K562 (cell line): ENCODE data around the gene MXD3. TPM values are rescaled to one million over a fixed set of nuclear protein-coding genes. Genes with fewer than 3 reads are reported as not detected.

Source experiments
- ATAC-seq: fragments of 200-7000 bp; cut with Tn5 transposase; 3 replicates; pipeline ENCODE4 v1.9.1; 2020; ENCODE audit warnings: moderate library complexity
- BruUV-seq: library from RNA; stranded (reverse); fragments of 400-500 nt; replicated peaks from 2 replicates; lab custom pipeline; 2021; lab: Mats Ljungman, UMichigan
- CTCF ChIA-PET: fragments of 300-600 bp; formaldehyde crosslinking; extraction: SDS; loops from one replicate; lab custom pipeline; 2021; ENCODE audit warnings: low intra/inter-chr PET ratio; lab: Yijun Ruan, JAX
- POLR2A ChIA-PET: fragments of 300-600, 350-650 bp; sonication (Branson Sonifier 250); formaldehyde crosslinking; extraction: SDS; loops from one replicate; lab custom pipeline; 2021; ENCODE audit warnings: antibody characterized with exemption, inconsistent platforms; lab: Yijun Ruan, JAX
- DNase-seq, 4 experiments: peaks; one replicate each; pipeline versions ENCODE4 v3.0.0 to v3.0.0-alpha.2; 2011 to 2018; ENCODE audit warnings: low spot score in 3 of 4, mixed read lengths in 3 of 4; ENCODE audit errors: extremely low read depth in 1 of 4
- FAIRE-seq: peaks from 2 replicates; lab custom pipeline; 2011; peaks lifted over from hg19 to GRCh38; lab: Jason Lieb, UNC
- H2AFZ ChIP-seq: 2 replicates; pipeline ENCODE4 v1.6.0; 2011; ENCODE audit warnings: low read depth, low read length, control low read depth, inconsistent platforms
- H3K27ac ChIP-seq: fragments of 200-600 bp; 3 replicates; pipeline ENCODE4 v1.8.0; 2011; ENCODE audit warnings: low read depth, mild to moderate bottlenecking, control low read depth, inconsistent platforms, low read length, moderate library complexity, mixed read lengths; ENCODE audit errors: extremely low read depth
- H3K27me3 ChIP-seq, 2 experiments: fragments of 300-600 bp in 1 of 2; 2 replicates in 1 of 2; 3 replicates in 1 of 2; pipeline versions ENCODE4 v1.6.0 to v1.8.0; 2011; ENCODE audit warnings: inconsistent platforms in 2 of 2, low read length in 2 of 2, mild to moderate bottlenecking in 1 of 2, mixed read lengths in 1 of 2, moderate library complexity in 1 of 2; ENCODE audit not compliant: control insufficient read depth in 2 of 2, insufficient read depth in 2 of 2
- H3K36me3 ChIP-seq: fragments of 300-600 bp; 3 replicates; pipeline ENCODE4 v1.8.0; 2011; ENCODE audit warnings: mild to moderate bottlenecking, low read length, inconsistent platforms; ENCODE audit not compliant: control insufficient read depth, insufficient read depth
- H3K4me1 ChIP-seq, 2 experiments: fragments of 200-600 bp in 1 of 2; replicated peaks in 1 of 2; 2 replicates in 1 of 2; 3 replicates in 1 of 2; pipeline versions ENCODE4 v1.5.1 to v1.8.0; 2011; ENCODE audit warnings: inconsistent platforms in 2 of 2, low read length in 2 of 2, mild to moderate bottlenecking in 1 of 2, mixed read lengths in 1 of 2, moderate library complexity in 1 of 2; ENCODE audit not compliant: control insufficient read depth in 2 of 2, insufficient read depth in 2 of 2
- H3K4me2 ChIP-seq: 2 replicates; pipeline ENCODE4 v1.6.1; 2011; ENCODE audit warnings: low read length, control low read depth, inconsistent platforms, mixed read lengths; ENCODE audit not compliant: insufficient read depth
- H3K4me3 ChIP-seq: fragments of 200-600 bp; sonication (generic), shearing (Covaris generic); 2 replicates; pipeline ENCODE4 v1.5.1; 2016; ENCODE audit warnings: control low read depth, inconsistent platforms
- H3K79me2 ChIP-seq: fragments of 200-600 bp; 3 replicates; pipeline ENCODE4 v1.8.0; 2011; ENCODE audit warnings: low read length, inconsistent platforms; ENCODE audit not compliant: control insufficient read depth, insufficient read depth
- H3K9ac ChIP-seq, 2 experiments: 2 replicates each; pipeline versions ENCODE4 v1.6.0 to v1.6.1; 2011; ENCODE audit warnings: low read depth in 2 of 2, low read length in 2 of 2, control low read depth in 1 of 2, inconsistent platforms in 1 of 2, mild to moderate bottlenecking in 1 of 2, mixed read lengths in 1 of 2; ENCODE audit not compliant: insufficient read depth in 1 of 2
- H3K9me1 ChIP-seq: one replicate; pipeline ENCODE4 v1.6.0; 2011; ENCODE audit warnings: inconsistent platforms, mild to moderate bottlenecking, low read length, moderate library complexity; ENCODE audit not compliant: control insufficient read depth, insufficient read depth
- H3K9me3 ChIP-seq: replicated peaks from 2 replicates; pipeline ENCODE4 v1.5.1; 2011; ENCODE audit warnings: low read depth, low read length, inconsistent platforms; ENCODE audit not compliant: control insufficient read depth, insufficient read depth
- H4K20me1 ChIP-seq: replicated peaks from 2 replicates; pipeline ENCODE4 v1.6.1; 2011; ENCODE audit warnings: low read length, inconsistent platforms, mixed read lengths; ENCODE audit not compliant: control insufficient read depth, insufficient read depth
- CHD4 ChIP-seq: fragments of 200-600 bp; sonication (generic); IDR thresholded peaks from 3 replicates; pipeline ENCODE4 v1.6.1; 2012; ENCODE audit warnings: low read depth, mild to moderate bottlenecking, mixed read lengths, low read length, inconsistent platforms; ENCODE audit not compliant: insufficient read depth, insufficient replicate concordance, poor library complexity, severe bottlenecking
- FOXM1 ChIP-seq, 2 experiments: fragments of 450-650 bp in 1 of 2; sonication (generic) in 1 of 2; formaldehyde crosslinking in 1 of 2; IDR thresholded peaks; 2 replicates each; pipeline versions ENCODE4 v1.6.1 to v1.9.0; 2017 to 2022; ENCODE audit warnings: low read depth in 2 of 2, mild to moderate bottlenecking in 2 of 2, missing genetic modification reagents in 1 of 2, moderate library complexity in 1 of 2
- FOXO4 ChIP-seq: fragments of 450-650 bp; formaldehyde crosslinking; IDR thresholded peaks from 2 replicates; pipeline ENCODE4 v1.4.0; 2020; ENCODE audit warnings: mild to moderate bottlenecking, moderate library complexity
- MEF2A ChIP-seq: IDR thresholded peaks from 2 replicates; pipeline ENCODE4 v1.6.1; 2011; ENCODE audit warnings: low read depth, mild to moderate bottlenecking, low read length, moderate library complexity; ENCODE audit not compliant: control insufficient read depth
- XRCC3 ChIP-seq: fragments of 450-650 bp; IDR thresholded peaks from 2 replicates; pipeline ENCODE4 v1.6.1; 2017; ENCODE audit warnings: mild to moderate bottlenecking, moderate library complexity
- ZNF717 ChIP-seq: fragments of 250-450 bp; sonication (Bioruptor Pico); IDR thresholded peaks from 2 replicates; pipeline ENCODE4 v1.5.0; 2021
- WGBS: fragments of 100-300 bp; shearing (Covaris generic); methylation state at CpG from one replicate; pipeline ENCODE4 v1.1.6; 2016; ENCODE audit warnings: low coverage, mixed read lengths; ENCODE audit not compliant: insufficient coverage; ENCODE audit errors: missing lambda C conversion rate; 5-methylcytosine and 5-hydroxymethylcytosine counted together
- in situ Hi-C: fragments of 300-500 bp; cut with MboI; formaldehyde crosslinking; loops from 4 replicates; pipeline ENCODE4 v1.15.0; 2018; ENCODE audit warnings: inconsistent platforms, mixed read lengths
- intact Hi-C: fragments of 100-400 bp; cut with micrococcal nuclease; formaldehyde crosslinking; loops from 2 replicates; pipeline ENCODE4 v1.14.2; 2022
- polyA plus RNA-seq, 8 experiments: library from polyadenylated mRNA; depleted of rRNA in 4 of 8; stranded (reverse) in 5 of 8; unstranded in 3 of 8; fragments of >200 nt; fragmentation: Nextera tagmentation in 2 of 8; fragmentation: Illumina TruSeq in 1 of 8; extraction: Ambion mirVana in 2 of 8; extraction: Trizol in 1 of 8; gene quantifications; 2 replicates each; pipeline versions ENCODE4 v1.2.1 to v1.2.3, GENCODE V29; 2011 to 2014; ENCODE audit warnings: inconsistent platforms in 1 of 8, missing spikeins in 1 of 8
- total RNA-seq, 7 experiments: library from RNA; depleted of rRNA in 6 of 7; stranded (reverse); fragments of >200 nt in 6 of 7; fragmentation: Illumina TruSeq in 2 of 7; extraction: Trizol in 2 of 7; gene quantifications; 2 replicates each; pipeline versions ENCODE4 v1.2.1 to v1.2.3, GENCODE V29; 2011 to 2021; ENCODE audit warnings: low replicate concordance in 1 of 7
- TF ChIP-seq, protein P1 (sequence below): IDR thresholded peaks from 2 replicates; pipeline ENCODE4 v1.6.1; 2016; ENCODE audit warnings: missing genetic modification characterization, missing compliant biosample characterization

Gene MXD3
- total and polyA plus RNA-seq, 9 of the 15 experiments (the other 6 are each of a cell fraction or from before 2014, with no cell fraction given) = 0.28 to 24.8 (median 4.5) TPM

- no peaks in the 10 kb centered on the region for H3K27me3 ChIP-seq
- H3K9me1 ChIP-seq = no peaks in the 10 kb centered on the region
- H3K9ac ChIP-seq = no peak overlapping the region
- CTCF ChIA-PET = no interaction called here
- FAIRE-seq (no peak), ATAC-seq (no peak), DNase-seq (no peak)
- H3K4me3 ChIP-seq = no peak overlapping the region
- peaks cover 2% of the 10 kb centered on the region; the same call in 1 of the 3 replicates for H3K79me2 ChIP-seq
- H3K4me2 ChIP-seq = no peak overlapping the region
- POLR2A ChIA-PET = interaction anchor here (0.6 to 1.8 kb wide), 6 partner anchors 9 to 185 kb away, joined by 3 to 6 read pairs (median 4); no protein-coding TSS in a partner anchor
- no peaks in the 10 kb centered on the region for H3K9me3 ChIP-seq
- no peak overlapping the region; the same call in 2 of the 3 replicates for H3K27ac ChIP-seq
- in situ Hi-C loops (no loop called here), intact Hi-C loops (no loop called here)
- peaks cover 79% of the 10 kb centered on the region for H3K36me3 ChIP-seq
- H4K20me1 ChIP-seq = peaks cover 3% of the 10 kb centered on the region; the same call in 1 of the 2 replicates
- WGBS = 76% methylated on average over 4 of the region's 4 CpGs
- H3K4me1 ChIP-seq = peaks cover 3 to 15% of the 10 kb centered on the region in 2 experiments; a peak in 4 of 5 replicates
- TF ChIP-seq CHD4 (no peak), XRCC3 (no peak), ZNF717 (CRISPR knock-in tag) (no peak), FOXO4 (CRISPR knock-in tag) (no peak), FOXM1 (IDR thresholded peaks at IDR 0.05; ENCODE audit: low read depth) (no peak), FOXM1 (CRISPR knock-in tag; IDR thresholded peaks at IDR 0.05; ENCODE audit: low read depth) (no peak), MEF2A (no peak)
- TF ChIP-seq, protein P1, sequence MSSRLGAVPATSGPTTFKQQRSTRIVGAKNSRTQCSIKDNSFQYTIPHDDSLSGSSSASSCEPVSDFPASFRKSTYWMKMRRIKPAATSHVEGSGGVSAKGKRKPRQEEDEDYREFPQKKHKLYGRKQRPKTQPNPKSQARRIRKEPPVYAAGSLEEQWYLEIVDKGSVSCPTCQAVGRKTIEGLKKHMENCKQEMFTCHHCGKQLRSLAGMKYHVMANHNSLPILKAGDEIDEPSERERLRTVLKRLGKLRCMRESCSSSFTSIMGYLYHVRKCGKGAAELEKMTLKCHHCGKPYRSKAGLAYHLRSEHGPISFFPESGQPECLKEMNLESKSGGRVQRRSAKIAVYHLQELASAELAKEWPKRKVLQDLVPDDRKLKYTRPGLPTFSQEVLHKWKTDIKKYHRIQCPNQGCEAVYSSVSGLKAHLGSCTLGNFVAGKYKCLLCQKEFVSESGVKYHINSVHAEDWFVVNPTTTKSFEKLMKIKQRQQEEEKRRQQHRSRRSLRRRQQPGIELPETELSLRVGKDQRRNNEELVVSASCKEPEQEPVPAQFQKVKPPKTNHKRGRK = no peak
- no TSS peak for BruUV-seq
- no peak overlapping the region for H2AFZ ChIP-seq
Measured at GRCh38 chr5:177296581-177296980, 15.1 kb downstream of the MXD3 start.
